Transverse colon (tissue), 4 donors: Measurements from ENCODE around the gene GNB1L. TPM values are rescaled to one million over a fixed set of nuclear protein-coding genes. Genes with fewer than 3 reads are reported as not detected.

ENCODE experiments used
- DNase-seq: peaks from one replicate; pipeline ENCODE4 v3.0.0-alpha.2; 2019
- H3K27ac ChIP-seq, 4 donors: fragments of 200-600 bp; sonication (generic); 2 replicates each; pipeline ENCODE4 v1.5.1; 2016 to 2018; ENCODE audit warnings: inconsistent platforms in 4 of 4
- H3K27me3 ChIP-seq: fragments of 200-600 bp; sonication (generic); 2 replicates; pipeline ENCODE4 v1.5.1; 2017; ENCODE audit warnings: inconsistent platforms
- H3K36me3 ChIP-seq, 4 donors: fragments of 200-600 bp; sonication (generic); 2 replicates each; pipeline ENCODE4 v1.5.1; 2017 to 2019; ENCODE audit warnings: inconsistent platforms in 4 of 4
- H3K4me1 ChIP-seq, 4 donors: fragments of 200-600 bp; sonication (generic); 2 replicates each; pipeline ENCODE4 v1.5.1; 2017 to 2020; ENCODE audit warnings: inconsistent platforms in 4 of 4
- H3K4me3 ChIP-seq, 4 donors: fragments of 200-600 bp; sonication (generic); 1 replicate in 1 of 4; 2 replicates in 3 of 4; pipeline versions ENCODE4 v1.5.1 to v1.6.1; 2017 to 2019; ENCODE audit warnings: inconsistent platforms in 4 of 4
- H3K9me3 ChIP-seq, 2 donors: fragments of 200-600 bp; sonication (generic); 2 replicates each; pipeline ENCODE4 v1.5.1; 2017 to 2019; ENCODE audit warnings: inconsistent platforms in 2 of 2
- EP300 ChIP-seq: sonication (generic); formaldehyde crosslinking; IDR thresholded peaks from one replicate; pipeline ENCODE4 v1.6.1; 2017; ENCODE audit warnings: antibody characterized with exemption, low read depth
- POLR2A ChIP-seq: fragments of 450-650 bp; IDR thresholded peaks from one replicate; pipeline ENCODE4 v1.6.1; 2016; ENCODE audit warnings: antibody characterized with exemption, mild to moderate bottlenecking, moderate library complexity
- POLR2AphosphoS5 ChIP-seq, 3 donors: sonication (generic); formaldehyde crosslinking; IDR thresholded peaks; one replicate each; pipeline ENCODE4 v1.6.1; 2016; ENCODE audit warnings: antibody characterized with exemption in 3 of 3
- WGBS, 2 donors: methylation state at CpG; one replicate each; pipeline ENCODE4 v1.1.5; 2018; ENCODE audit warnings: low coverage in 1 of 2; 5-methylcytosine and 5-hydroxymethylcytosine counted together
- in situ Hi-C, 4 donors: fragments of 200-750 bp; cut with MboI; loops; one replicate each; pipeline versions ENCODE4 v1.15.0 to v1.15.1; 2017; ENCODE audit warnings: low sequenced_read_pairs in 3 of 4, low pct_ligation_motif_present in 1 of 4, low pct_unique_long_range_greater_than_20kb in 1 of 4
- intact Hi-C: fragments of 100-400 bp; cut with DNase I; formaldehyde crosslinking; loops from one replicate; pipeline ENCODE4 v1.15.1; 2023; ENCODE audit warnings: low total_unique reads
- total RNA-seq, 4 donors: library from RNA; depleted of rRNA; stranded (reverse); fragments of >200 nt; gene quantifications; one replicate each; pipeline ENCODE4 v1.1.0, GENCODE V29; 2016
- TF ChIP-seq, protein P1 (sequence below), 5 experiments: fragments of 200-600 bp in 3 of 5; fragments of 450-650 bp in 2 of 5; sonication (generic) in 3 of 5; IDR thresholded peaks; 1 replicate in 2 of 5; 2 replicates in 3 of 5; pipeline ENCODE4 v1.5.1; 2016 to 2017; ENCODE audit warnings: antibody characterized with exemption in 5 of 5, inconsistent platforms in 3 of 5, mild to moderate bottlenecking in 2 of 5, moderate library complexity in 1 of 5

The GNB1L gene
- total RNA-seq, 4 donors from 2014 or later, result 0.80 to 4.8 (median 2.8) TPM

DNA sequence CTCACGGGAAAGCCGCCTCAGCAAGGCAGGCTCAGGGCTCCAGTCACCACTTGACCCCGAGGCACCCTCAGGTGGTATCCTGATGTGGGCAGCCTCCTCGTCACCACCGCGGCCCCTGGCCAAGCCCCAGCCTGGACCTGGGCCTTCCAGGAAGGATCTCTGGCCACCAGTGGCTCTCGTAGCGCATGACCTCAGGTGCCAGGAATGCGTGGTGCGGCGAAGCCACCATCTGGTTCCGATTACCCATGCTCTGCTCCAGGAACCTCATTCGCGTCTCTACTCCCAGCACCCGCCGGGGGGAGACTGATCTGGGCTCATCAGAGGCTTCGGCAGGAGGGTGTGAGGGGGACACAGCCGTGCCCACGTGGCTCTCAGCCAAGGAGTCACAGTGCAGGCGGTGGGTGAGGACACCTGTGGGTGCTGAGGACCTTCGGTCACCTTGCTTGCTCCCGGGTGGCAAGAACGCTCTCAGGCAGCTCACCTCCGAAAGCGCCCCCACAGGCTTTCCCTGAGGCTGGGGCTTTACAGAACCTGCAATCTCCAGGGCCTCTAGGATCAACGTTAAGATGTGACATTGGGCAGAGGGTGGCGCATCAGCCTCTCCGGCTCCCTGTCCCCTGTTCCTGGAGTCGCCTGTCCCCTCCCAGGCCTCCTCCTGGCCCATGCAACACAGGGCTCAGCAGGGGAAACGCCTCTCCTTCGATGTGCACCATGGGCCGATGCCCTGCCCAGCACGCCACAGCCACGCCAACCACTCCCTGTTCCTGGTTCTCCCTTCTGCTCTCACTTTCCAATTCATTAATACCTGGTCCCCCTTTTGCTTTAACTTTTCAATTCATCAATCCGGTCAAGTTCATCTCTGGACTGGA lies 55.1 kb downstream of the GNB1L start:
- DNase-seq, result no peak
- Histone ChIP-seq H3K4me3 (no peak overlapping the region), H3K4me1 (no peaks in the 10 kb centered on the region), H3K9me3 (no peaks in the 10 kb centered on the region), H3K27me3 (no peaks in the 10 kb centered on the region), H3K27ac (no peak overlapping the region), H3K36me3 (no peaks in the 10 kb centered on the region)
- 90 to 100% methylated on average over 1 to 35 of the region's 35 CpGs for WGBS, 2 donors
- in situ Hi-C loops, result no loop called here
- no peak for TF ChIP-seq POLR2AphosphoS5 (IDR thresholded peaks at IDR 0.05)
- TF ChIP-seq, protein P1, sequence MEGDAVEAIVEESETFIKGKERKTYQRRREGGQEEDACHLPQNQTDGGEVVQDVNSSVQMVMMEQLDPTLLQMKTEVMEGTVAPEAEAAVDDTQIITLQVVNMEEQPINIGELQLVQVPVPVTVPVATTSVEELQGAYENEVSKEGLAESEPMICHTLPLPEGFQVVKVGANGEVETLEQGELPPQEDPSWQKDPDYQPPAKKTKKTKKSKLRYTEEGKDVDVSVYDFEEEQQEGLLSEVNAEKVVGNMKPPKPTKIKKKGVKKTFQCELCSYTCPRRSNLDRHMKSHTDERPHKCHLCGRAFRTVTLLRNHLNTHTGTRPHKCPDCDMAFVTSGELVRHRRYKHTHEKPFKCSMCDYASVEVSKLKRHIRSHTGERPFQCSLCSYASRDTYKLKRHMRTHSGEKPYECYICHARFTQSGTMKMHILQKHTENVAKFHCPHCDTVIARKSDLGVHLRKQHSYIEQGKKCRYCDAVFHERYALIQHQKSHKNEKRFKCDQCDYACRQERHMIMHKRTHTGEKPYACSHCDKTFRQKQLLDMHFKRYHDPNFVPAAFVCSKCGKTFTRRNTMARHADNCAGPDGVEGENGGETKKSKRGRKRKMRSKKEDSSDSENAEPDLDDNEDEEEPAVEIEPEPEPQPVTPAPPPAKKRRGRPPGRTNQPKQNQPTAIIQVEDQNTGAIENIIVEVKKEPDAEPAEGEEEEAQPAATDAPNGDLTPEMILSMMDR (IDR thresholded peaks at IDR 0.05), result no peak
- TF ChIP-seq EP300, result no peak
- TF ChIP-seq POLR2A, result no peak
- intact Hi-C loops, result no loop called here

DNA sequence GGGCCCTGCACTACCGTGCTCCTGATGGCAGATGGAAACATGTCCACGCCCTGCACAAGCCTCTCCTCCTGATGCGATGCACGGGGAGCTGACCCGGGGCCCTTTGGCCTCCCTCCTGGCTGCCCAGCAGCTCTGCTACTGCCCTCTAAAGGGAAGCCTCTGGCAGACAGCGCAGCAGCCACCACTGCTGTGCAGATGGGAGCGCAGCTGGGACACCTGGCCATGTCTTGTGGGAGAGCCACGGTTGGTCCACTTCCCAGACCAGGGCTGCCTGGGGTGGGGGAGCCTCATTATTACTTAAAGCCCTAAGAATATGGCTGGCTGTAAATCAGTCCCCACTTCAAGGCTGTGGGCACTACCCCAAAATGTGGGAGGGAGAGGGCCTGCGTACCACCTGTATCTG lies 55.8 kb downstream of the GNB1L start:
- DNase-seq, result no peak
- TF ChIP-seq POLR2AphosphoS5 (IDR thresholded peaks at IDR 0.05) (no peak), POLR2A (no peak), EP300 (no peak)
- Histone ChIP-seq H3K27ac (no peak overlapping the region), H3K27me3 (no peaks in the 10 kb centered on the region), H3K9me3 (no peaks in the 10 kb centered on the region), H3K4me3 (no peak overlapping the region), H3K4me1 (no peaks in the 10 kb centered on the region), H3K36me3 (no peaks in the 10 kb centered on the region)
- intact Hi-C loops (no loop called here), in situ Hi-C loops (no loop called here)
- WGBS, 2 donors, result 94% methylated on average over 7 of the region's 9 CpGs; no CpG with 5 or more reads in 1 of the 2 donors

DNA sequence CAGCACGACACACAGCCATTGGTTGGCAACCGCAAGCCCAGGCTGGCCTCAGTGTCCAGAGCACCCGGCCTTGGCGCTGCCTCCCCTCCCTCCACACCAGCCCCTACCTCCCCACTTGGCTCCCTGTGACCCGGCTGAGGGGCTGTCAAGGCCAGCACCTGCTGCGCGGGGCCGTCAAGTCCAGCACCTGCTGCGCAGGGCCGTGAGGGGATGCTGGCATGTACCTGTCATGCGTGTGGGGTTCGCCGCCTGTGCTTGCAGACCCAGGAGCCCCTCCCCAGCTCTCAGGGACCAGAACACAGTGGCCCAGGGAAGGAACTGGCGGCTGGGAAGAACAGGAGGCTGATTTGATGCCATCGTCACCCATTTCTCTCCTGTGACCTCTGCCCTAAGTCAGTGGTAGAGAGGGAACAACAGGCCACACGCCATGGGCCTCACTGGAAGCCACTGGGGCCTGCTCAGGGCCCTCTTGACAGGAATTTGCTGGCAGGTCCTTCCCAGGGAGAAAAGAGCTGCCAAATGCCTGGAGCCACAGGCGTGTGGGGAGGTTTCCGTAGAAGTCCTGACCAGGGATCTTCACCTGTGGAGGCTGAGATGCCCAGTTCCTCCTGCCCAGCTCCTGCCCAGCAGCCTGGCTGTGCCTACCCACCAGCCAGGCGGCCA lies 56.5 kb downstream of the GNB1L start:
- in situ Hi-C loops, result no loop called here
- Histone ChIP-seq H3K9me3 (no peaks in the 10 kb centered on the region), H3K36me3 (no peaks in the 10 kb centered on the region), H3K27me3 (no peaks in the 10 kb centered on the region), H3K4me3 (no peak overlapping the region), H3K4me1 (no peaks in the 10 kb centered on the region), H3K27ac (no peak overlapping the region)
- no peak for DNase-seq
- intact Hi-C loops, result no loop called here
- 96 to 100% methylated on average over 1 to 17 of the region's 19 CpGs for WGBS, 2 donors
- TF ChIP-seq, protein P1 (IDR thresholded peaks at IDR 0.05), result no peak
- TF ChIP-seq EP300, result no peak
- no peak for TF ChIP-seq POLR2A
- TF ChIP-seq POLR2AphosphoS5 (IDR thresholded peaks at IDR 0.05), result no peak

GRCh38 chr22:19797086-19798002 lies 57.3 kb downstream of the GNB1L start:
- H3K4me3 ChIP-seq, result no peak overlapping the region
- intact Hi-C loops (no loop called here), in situ Hi-C loops (no loop called here)
- 80 to 86% methylated on average over 3 to 24 of the region's 24 CpGs for WGBS, 2 donors
- no peaks in the 10 kb centered on the region for H3K36me3 ChIP-seq
- no peak overlapping the region for H3K27ac ChIP-seq
- DNase-seq, result no peak
- no peaks in the 10 kb centered on the region for H3K27me3 ChIP-seq
- TF ChIP-seq, protein P1 (IDR thresholded peaks at IDR 0.05), result no peak
- TF ChIP-seq POLR2AphosphoS5 (IDR thresholded peaks at IDR 0.05) (no peak), POLR2A (no peak), EP300 (no peak)
- no peaks in the 10 kb centered on the region for H3K9me3 ChIP-seq
- no peaks in the 10 kb centered on the region for H3K4me1 ChIP-seq
